ENCODE data around the gene SYT14. TPM values are rescaled to one million over a fixed set of nuclear protein-coding genes. Genes with fewer than 3 reads are reported as not detected.
"Not testable (repeated sequence)": the region's sequence is repeated elsewhere in the genome, so short reads cannot be mapped to it uniquely, and the experiment has no call there.

The SYT14 gene
- total RNA-seq (2012; rRNA removed), result 0.25 and 1.3 TPM in 2 replicates

GRCh38 chr1:209937996-209938959 is at the start of gene SYT14:
TSS of gene SYT14 (plus strand) at chr1:209938217. CDS start at chr1:209938265, 48 bp downstream.
- Histone ChIP-seq H3K4me1 (ENCODE audit: control insufficient read depth, insufficient read depth, low read length) (peaks cover 5% of the 10 kb centered on the region), H3K36me3 (ENCODE audit: insufficient read depth, low read length) (no peaks in the 10 kb centered on the region), H3K4me3 (ENCODE audit: low read length) (peak within 1 kb of the TSS; percentile 92)

GRCh38 chr1:209888291-209889076 is 49.5 kb upstream of the SYT14 start:
- peaks cover 46% of the 10 kb centered on the region for H3K4me1 ChIP-seq (ENCODE audit: control insufficient read depth, insufficient read depth, low read length)
- not testable (repeated sequence) for H3K9me3 ChIP-seq (replicated peaks; ENCODE audit: low read length); H3K36me3 ChIP-seq (ENCODE audit: insufficient read depth, low read length); H3K4me2 ChIP-seq (ENCODE audit: low read length); H3K4me3 ChIP-seq (ENCODE audit: low read length); H3K27me3 ChIP-seq (ENCODE audit: control insufficient read depth, insufficient read depth, low read length); H3K9ac ChIP-seq (ENCODE audit: low read depth, low read length)

More at GRCh38 chr1:209937996-209938959, at the start of gene SYT14:
- Histone ChIP-seq H3K27me3 (ENCODE audit: control insufficient read depth, insufficient read depth, low read length) (peaks cover 23% of the 10 kb centered on the region), H3K9ac (ENCODE audit: low read depth, low read length) (peak within 1 kb of the TSS; percentile 82), H3K9me3 (replicated peaks; ENCODE audit: low read length) (no peaks in the 10 kb centered on the region), H3K4me2 (ENCODE audit: low read length) (peak within 1 kb of the TSS; percentile 90)

- peaks cover 40% of the 10 kb centered on the region for H3K4me1 ChIP-seq (ENCODE audit: control insufficient read depth, insufficient read depth, low read length)
- no peak overlapping the region for H3K9ac ChIP-seq (ENCODE audit: low read depth, low read length)
- no peaks in the 10 kb centered on the region for H3K27me3 ChIP-seq (ENCODE audit: control insufficient read depth, insufficient read depth, low read length)
- no peaks in the 10 kb centered on the region for H3K36me3 ChIP-seq (ENCODE audit: insufficient read depth, low read length)
- no peaks in the 10 kb centered on the region for H3K9me3 ChIP-seq (replicated peaks; ENCODE audit: low read length)
- H3K4me3 ChIP-seq (ENCODE audit: low read length), result no peak overlapping the region
- no peak overlapping the region for H3K4me2 ChIP-seq (ENCODE audit: low read length)
Observed at GRCh38 chr1:209889077-209889418, 49.0 kb upstream of the SYT14 start.

GRCh38 chr1:209890641-209891330 is 47.2 kb upstream of the SYT14 start:
- H3K4me1 ChIP-seq (ENCODE audit: control insufficient read depth, insufficient read depth, low read length), result peaks cover 39% of the 10 kb centered on the region
- H3K9ac ChIP-seq (ENCODE audit: low read depth, low read length), result peak overlapping the region; percentile 30

GRCh38 chr1:209893751-209894150 is 44.3 kb upstream of the SYT14 start:
- Histone ChIP-seq H3K4me1 (ENCODE audit: control insufficient read depth, insufficient read depth, low read length) (peaks cover 43% of the 10 kb centered on the region), H3K27me3 (ENCODE audit: control insufficient read depth, insufficient read depth, low read length) (no peaks in the 10 kb centered on the region), H3K4me3 (ENCODE audit: low read length) (no peak overlapping the region), H3K4me2 (ENCODE audit: low read length) (no peak overlapping the region), H3K36me3 (ENCODE audit: insufficient read depth, low read length) (no peaks in the 10 kb centered on the region), H3K9me3 (replicated peaks; ENCODE audit: low read length) (no peaks in the 10 kb centered on the region), H3K9ac (ENCODE audit: low read depth, low read length) (no peak overlapping the region)

More at GRCh38 chr1:209890641-209891330, 47.2 kb upstream of the SYT14 start:
- Histone ChIP-seq H3K36me3 (ENCODE audit: insufficient read depth, low read length) (no peaks in the 10 kb centered on the region), H3K9me3 (replicated peaks; ENCODE audit: low read length) (no peaks in the 10 kb centered on the region), H3K4me2 (ENCODE audit: low read length) (peak overlapping the region; percentile 35), H3K4me3 (ENCODE audit: low read length) (no peak overlapping the region), H3K27me3 (ENCODE audit: control insufficient read depth, insufficient read depth, low read length) (no peaks in the 10 kb centered on the region)

GRCh38 chr1:209895709-209896108 is 42.3 kb upstream of the SYT14 start:
- Histone ChIP-seq H3K4me1 (ENCODE audit: control insufficient read depth, insufficient read depth, low read length) (peaks cover 44% of the 10 kb centered on the region), H3K4me3 (ENCODE audit: low read length) (peak overlapping the region; percentile 22), H3K9me3 (replicated peaks; ENCODE audit: low read length) (no peaks in the 10 kb centered on the region), H3K36me3 (ENCODE audit: insufficient read depth, low read length) (no peaks in the 10 kb centered on the region), H3K27me3 (ENCODE audit: control insufficient read depth, insufficient read depth, low read length) (no peaks in the 10 kb centered on the region), H3K4me2 (ENCODE audit: low read length) (peak overlapping the region; percentile 53), H3K9ac (ENCODE audit: low read depth, low read length) (peak overlapping the region; percentile 59)

GRCh38 chr1:209896346-209896745 is 41.7 kb upstream of the SYT14 start:
- Histone ChIP-seq H3K4me3 (ENCODE audit: low read length) (peak overlapping the region; percentile 22), H3K4me1 (ENCODE audit: control insufficient read depth, insufficient read depth, low read length) (peaks cover 44% of the 10 kb centered on the region), H3K9me3 (replicated peaks; ENCODE audit: low read length) (no peaks in the 10 kb centered on the region), H3K4me2 (ENCODE audit: low read length) (peak overlapping the region; percentile 53), H3K9ac (ENCODE audit: low read depth, low read length) (peak overlapping the region; percentile 36), H3K36me3 (ENCODE audit: insufficient read depth, low read length) (no peaks in the 10 kb centered on the region), H3K27me3 (ENCODE audit: control insufficient read depth, insufficient read depth, low read length) (no peaks in the 10 kb centered on the region)

- peaks cover 42% of the 10 kb centered on the region for H3K4me1 ChIP-seq (ENCODE audit: control insufficient read depth, insufficient read depth, low read length)
- H3K36me3 ChIP-seq (ENCODE audit: insufficient read depth, low read length); H3K4me3 ChIP-seq (ENCODE audit: low read length); H3K27me3 ChIP-seq (ENCODE audit: control insufficient read depth, insufficient read depth, low read length); H3K9ac ChIP-seq (ENCODE audit: low read depth, low read length); H3K4me2 ChIP-seq (ENCODE audit: low read length); H3K9me3 ChIP-seq (replicated peaks; ENCODE audit: low read length): not testable (repeated sequence)
Observed at GRCh38 chr1:209898271-209898670, 39.7 kb upstream of the SYT14 start.

- H3K4me3 ChIP-seq (ENCODE audit: low read length); H3K4me2 ChIP-seq (ENCODE audit: low read length); H3K36me3 ChIP-seq (ENCODE audit: insufficient read depth, low read length); H3K9me3 ChIP-seq (replicated peaks; ENCODE audit: low read length); H3K27me3 ChIP-seq (ENCODE audit: control insufficient read depth, insufficient read depth, low read length); H3K9ac ChIP-seq (ENCODE audit: low read depth, low read length): not testable (repeated sequence)
- peaks cover 42% of the 10 kb centered on the region for H3K4me1 ChIP-seq (ENCODE audit: control insufficient read depth, insufficient read depth, low read length)
Observed at GRCh38 chr1:209898851-209899250, 39.2 kb upstream of the SYT14 start.

- H3K4me3 ChIP-seq (ENCODE audit: low read length), result no peak overlapping the region
- no peaks in the 10 kb centered on the region for H3K27me3 ChIP-seq (ENCODE audit: control insufficient read depth, insufficient read depth, low read length)
- H3K9me3 ChIP-seq (replicated peaks; ENCODE audit: low read length), result no peaks in the 10 kb centered on the region
- no peaks in the 10 kb centered on the region for H3K36me3 ChIP-seq (ENCODE audit: insufficient read depth, low read length)
- H3K4me1 ChIP-seq (ENCODE audit: control insufficient read depth, insufficient read depth, low read length), result peaks cover 37% of the 10 kb centered on the region
- no peak overlapping the region for H3K9ac ChIP-seq (ENCODE audit: low read depth, low read length)
- no peak overlapping the region for H3K4me2 ChIP-seq (ENCODE audit: low read length)
Observed at GRCh38 chr1:209899948-209900347, 38.1 kb upstream of the SYT14 start.

- Histone ChIP-seq H3K4me2 (ENCODE audit: low read length) (peak overlapping the region; percentile 0), H3K36me3 (ENCODE audit: insufficient read depth, low read length) (no peaks in the 10 kb centered on the region), H3K4me3 (ENCODE audit: low read length) (no peak overlapping the region), H3K27me3 (ENCODE audit: control insufficient read depth, insufficient read depth, low read length) (no peaks in the 10 kb centered on the region), H3K4me1 (ENCODE audit: control insufficient read depth, insufficient read depth, low read length) (peaks cover 29% of the 10 kb centered on the region), H3K9ac (ENCODE audit: low read depth, low read length) (no peak overlapping the region), H3K9me3 (replicated peaks; ENCODE audit: low read length) (no peaks in the 10 kb centered on the region)
Observed at GRCh38 chr1:209900734-209901133, 37.3 kb upstream of the SYT14 start.
